OCI-LY7 (cell line): ENCODE measurements around the gene MFAP2. TPM values are rescaled to one million over a fixed set of nuclear protein-coding genes. Genes with fewer than 3 reads are reported as not detected.
A peak's percentile ranks its signal among the peaks of the same experiment; 100 is the strongest.

Source experiments
- BruUV-seq: library from RNA; stranded (reverse); fragments of 400-500 nt; replicated peaks from 2 replicates; lab custom pipeline; 2021; lab: Mats Ljungman, UMichigan
- CTCF ChIA-PET: fragments of 300-600 bp; sonication (Branson Sonifier 250); formaldehyde crosslinking; loops from one replicate; lab custom pipeline; 2022; ENCODE audit warnings: antibody characterized with exemption; ENCODE audit not compliant: unreplicated experiment; lab: Charles Lee
- POLR2A ChIA-PET: fragments of 300-600 bp; sonication (Branson Sonifier 250); formaldehyde crosslinking; loops from one replicate; lab custom pipeline; 2022; ENCODE audit warnings: antibody characterized with exemption; lab: Charles Lee
- DNase-seq: peaks from one replicate; pipeline ENCODE4 v3.0.0-alpha.2; 2015; ENCODE audit warnings: low spot score
- H2AFZ ChIP-seq: fragments of 200-600 bp; sonication (generic), shearing (Covaris generic); 2 replicates; pipeline ENCODE4 v1.6.1; 2014; ENCODE audit warnings: mild to moderate bottlenecking, antibody characterized with exemption, low read length, moderate library complexity
- H3K27ac ChIP-seq: fragments of 200-600 bp; sonication (generic); 2 replicates; pipeline ENCODE4 v1.5.1; 2014; ENCODE audit warnings: mixed run types, low read depth, mild to moderate bottlenecking, moderate library complexity, low read length, inconsistent platforms; ENCODE audit not compliant: poor library complexity, severe bottlenecking
- H3K36me3 ChIP-seq: fragments of 200-600 bp; sonication (generic); 2 replicates; pipeline ENCODE4 v1.6.1; 2014; ENCODE audit warnings: mild to moderate bottlenecking, antibody characterized with exemption, low read length, moderate library complexity, mixed read lengths; ENCODE audit not compliant: insufficient read depth
- H3K4me1 ChIP-seq: fragments of 200-600 bp; sonication (generic); 2 replicates; pipeline ENCODE4 v1.5.1; 2014; ENCODE audit warnings: mild to moderate bottlenecking, low read length; ENCODE audit not compliant: insufficient read depth, poor library complexity, severe bottlenecking
- H3K4me2 ChIP-seq: fragments of 200-600 bp; sonication (generic); 2 replicates; pipeline ENCODE4 v1.6.1; 2014; ENCODE audit warnings: mild to moderate bottlenecking, low read length
- H3K4me3 ChIP-seq: fragments of 200-600 bp; sonication (generic); 2 replicates; pipeline ENCODE4 v1.5.1; 2014; ENCODE audit warnings: mild to moderate bottlenecking, low read depth, low read length; ENCODE audit not compliant: poor library complexity, severe bottlenecking
- H3K79me2 ChIP-seq: fragments of 200-600 bp; sonication (generic); 2 replicates; pipeline ENCODE4 v1.6.1; 2016; ENCODE audit warnings: low read depth, mild to moderate bottlenecking, low read length, moderate library complexity, mixed read lengths; ENCODE audit not compliant: insufficient read depth
- H3K9me2 ChIP-seq: fragments of 200-600 bp; sonication (generic); 2 replicates; pipeline ENCODE4 v1.6.1; 2016; ENCODE audit warnings: mild to moderate bottlenecking, low read length, mixed read lengths; ENCODE audit not compliant: insufficient read depth
- H3K9me3 ChIP-seq: fragments of 200-600 bp; sonication (generic); 2 replicates; pipeline ENCODE4 v1.6.1; 2014; ENCODE audit warnings: mild to moderate bottlenecking, mixed run types, low read length, mixed read lengths
- H4K20me1 ChIP-seq: fragments of 200-600 bp; sonication (generic); 2 replicates; pipeline ENCODE4 v1.6.1; 2014; ENCODE audit warnings: mild to moderate bottlenecking, antibody characterized with exemption, low read length, moderate library complexity, mixed read lengths; ENCODE audit not compliant: insufficient read depth
- EZH2phosphoT487 ChIP-seq: fragments of 200-600 bp; sonication (generic); IDR thresholded peaks from 2 replicates; pipeline ENCODE4 v1.6.1; 2018; ENCODE audit warnings: low read depth, borderline replicate concordance, mild to moderate bottlenecking, mixed run types, antibody characterized with exemption, low read length, moderate library complexity, mixed read lengths
- intact Hi-C: fragments of 100-400 bp; cut with micrococcal nuclease; formaldehyde crosslinking; loops from one replicate; pipeline ENCODE4 v1.10.0; 2022; ENCODE audit not compliant: unreplicated experiment
- total RNA-seq, 2 experiments: library from RNA; depleted of rRNA in 1 of 2; stranded (reverse); fragments of >200 nt in 1 of 2; shearing (Covaris generic) in 1 of 2; gene quantifications; 2 replicates each; pipeline ENCODE4 v1.2.3, GENCODE V29; 2014 to 2022
- TF ChIP-seq, protein P1 (sequence below): fragments of 200-600 bp; sonication (generic); conservative IDR thresholded peaks from 2 replicates; pipeline ENCODE4 v1.5.1; 2014; ENCODE audit warnings: mild to moderate bottlenecking, antibody characterized with exemption, low read length, moderate library complexity, mixed read lengths

Gene MFAP2
- total RNA-seq, 2 experiments from 2014 or later = not detected

DNA sequence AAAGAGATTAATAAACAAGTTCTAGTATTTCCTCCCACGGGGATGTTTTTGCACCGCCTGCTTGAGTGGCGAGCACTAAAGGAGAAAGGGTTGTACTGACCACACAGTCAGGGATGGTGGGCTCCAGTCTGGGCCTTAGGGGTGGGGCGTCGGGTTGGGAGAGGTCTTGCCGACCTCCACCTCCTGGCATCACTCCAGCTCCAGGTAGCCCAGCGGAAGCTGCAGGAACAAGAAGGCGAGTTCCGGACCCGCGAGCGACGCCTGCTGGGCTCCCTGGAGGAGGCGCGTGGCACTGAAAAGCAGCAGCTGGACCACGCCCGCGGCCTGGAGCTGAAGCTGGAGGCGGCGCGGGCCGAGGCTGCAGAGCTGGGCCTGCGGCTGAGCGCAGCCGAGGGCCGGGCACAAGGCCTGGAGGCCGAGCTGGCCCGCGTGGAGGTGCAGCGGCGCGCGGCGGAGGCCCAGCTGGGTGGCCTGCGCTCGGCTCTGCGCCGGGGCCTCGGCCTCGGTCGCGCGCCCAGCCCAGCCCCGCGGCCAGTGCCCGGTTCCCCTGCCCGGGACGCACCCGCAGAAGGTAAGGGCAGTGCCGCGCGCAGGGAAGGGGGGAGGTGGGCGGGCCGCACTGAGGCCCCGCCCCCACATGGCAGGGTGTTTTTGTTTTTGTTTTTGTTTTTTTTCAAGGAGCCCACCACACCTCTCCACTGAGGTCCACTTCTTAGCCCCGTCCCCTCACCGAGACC is 19.7 kb downstream of the MFAP2 start:
- BruUV-seq = no TSS peak
- Histone ChIP-seq H3K9me2 (no peaks in the 10 kb centered on the region), H3K4me3 (peak overlapping the region; percentile 26), H3K27ac (no peak overlapping the region), H4K20me1 (no peaks in the 10 kb centered on the region), H3K79me2 (no peaks in the 10 kb centered on the region), H3K9me3 (no peaks in the 10 kb centered on the region), H3K4me2 (peak overlapping the region; percentile 48), H3K4me1 (peaks cover 4% of the 10 kb centered on the region), H2AFZ (peak overlapping the region; percentile 31; the same call in 1 of the 2 replicates), H3K36me3 (peaks cover 17% of the 10 kb centered on the region)
- TF ChIP-seq EZH2phosphoT487 = no peak
- TF ChIP-seq, protein P1, sequence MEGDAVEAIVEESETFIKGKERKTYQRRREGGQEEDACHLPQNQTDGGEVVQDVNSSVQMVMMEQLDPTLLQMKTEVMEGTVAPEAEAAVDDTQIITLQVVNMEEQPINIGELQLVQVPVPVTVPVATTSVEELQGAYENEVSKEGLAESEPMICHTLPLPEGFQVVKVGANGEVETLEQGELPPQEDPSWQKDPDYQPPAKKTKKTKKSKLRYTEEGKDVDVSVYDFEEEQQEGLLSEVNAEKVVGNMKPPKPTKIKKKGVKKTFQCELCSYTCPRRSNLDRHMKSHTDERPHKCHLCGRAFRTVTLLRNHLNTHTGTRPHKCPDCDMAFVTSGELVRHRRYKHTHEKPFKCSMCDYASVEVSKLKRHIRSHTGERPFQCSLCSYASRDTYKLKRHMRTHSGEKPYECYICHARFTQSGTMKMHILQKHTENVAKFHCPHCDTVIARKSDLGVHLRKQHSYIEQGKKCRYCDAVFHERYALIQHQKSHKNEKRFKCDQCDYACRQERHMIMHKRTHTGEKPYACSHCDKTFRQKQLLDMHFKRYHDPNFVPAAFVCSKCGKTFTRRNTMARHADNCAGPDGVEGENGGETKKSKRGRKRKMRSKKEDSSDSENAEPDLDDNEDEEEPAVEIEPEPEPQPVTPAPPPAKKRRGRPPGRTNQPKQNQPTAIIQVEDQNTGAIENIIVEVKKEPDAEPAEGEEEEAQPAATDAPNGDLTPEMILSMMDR = peak; percentile 74
- CTCF ChIA-PET = interaction anchor here (0.8 to 1.6 kb wide), 2 partner anchors 15 to 39 kb away, joined by 3 to 5 read pairs; partner anchors contain the start of gene CROCC
- peak; percentile 73 for DNase-seq
- POLR2A ChIA-PET = interaction anchor here (1.8 kb wide), 1 partner anchor 85 kb away, joined by 4 read pairs; no protein-coding TSS in a partner anchor
- intact Hi-C loops = loop anchor here (2.0 to 5.0 kb wide), 2 partner anchors 40 to 72 kb away; partner anchors contain the start of gene CROCC

DNA sequence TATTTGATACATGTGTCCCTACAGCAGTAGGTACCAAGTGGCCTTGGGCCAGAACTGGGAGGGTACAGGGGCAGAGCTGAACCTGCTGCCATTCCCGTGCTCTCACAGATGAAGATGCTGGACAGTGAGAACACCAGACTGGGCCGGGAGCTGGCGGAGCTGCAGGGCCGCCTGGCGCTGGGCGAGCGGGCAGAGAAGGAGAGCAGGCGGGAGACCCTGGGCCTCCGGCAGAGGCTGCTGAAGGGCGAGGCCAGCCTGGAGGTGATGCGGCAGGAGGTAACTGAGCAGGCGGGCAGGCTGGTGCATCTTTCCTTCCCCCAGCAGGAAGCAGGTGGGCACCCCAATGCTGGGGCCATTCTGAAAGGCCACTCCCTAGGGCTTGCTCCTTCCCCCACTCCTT is 21.9 kb downstream of the MFAP2 start:
- Histone ChIP-seq H3K9me3 (no peaks in the 10 kb centered on the region), H3K79me2 (no peaks in the 10 kb centered on the region), H4K20me1 (no peaks in the 10 kb centered on the region), H3K27ac (no peak overlapping the region), H3K9me2 (no peaks in the 10 kb centered on the region), H3K4me1 (peaks cover 4% of the 10 kb centered on the region), H3K4me2 (no peak overlapping the region), H3K4me3 (no peak overlapping the region), H2AFZ (no peak overlapping the region), H3K36me3 (peaks cover 24% of the 10 kb centered on the region)
- ChIA-PET CTCF (no interaction called here), POLR2A (no interaction called here)
- no peak for DNase-seq
- intact Hi-C loops = no loop called here
- TF ChIP-seq, protein P1 = no peak
- TF ChIP-seq EZH2phosphoT487 = no peak
- BruUV-seq = no TSS peak

DNA sequence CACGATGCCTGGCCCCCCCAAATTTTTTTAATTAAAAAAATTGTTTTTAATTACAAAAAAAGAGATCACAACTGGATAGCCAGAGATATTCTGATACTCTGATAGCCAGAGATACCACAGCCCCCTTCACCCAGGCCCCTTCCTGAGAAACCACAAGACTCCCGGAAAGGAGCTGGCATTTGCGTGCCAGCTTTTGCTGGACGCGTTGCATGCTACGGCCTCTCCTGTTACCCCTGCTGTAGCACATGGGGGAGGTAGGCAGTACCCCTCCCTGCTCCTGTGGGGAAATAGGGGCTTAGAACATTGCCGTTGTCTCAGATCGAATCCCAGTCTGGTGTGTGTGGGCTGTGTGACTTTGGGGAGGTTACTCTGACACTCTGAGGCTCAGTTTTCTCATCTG is 22.7 kb downstream of the MFAP2 start:
- Histone ChIP-seq H3K9me3 (no peaks in the 10 kb centered on the region), H3K4me3 (no peak overlapping the region), H3K79me2 (no peaks in the 10 kb centered on the region), H3K4me1 (peaks cover 4% of the 10 kb centered on the region), H3K4me2 (no peak overlapping the region), H3K36me3 (peaks cover 24% of the 10 kb centered on the region), H3K9me2 (no peaks in the 10 kb centered on the region), H3K27ac (no peak overlapping the region), H4K20me1 (no peaks in the 10 kb centered on the region), H2AFZ (no peak overlapping the region)
- BruUV-seq = TSS peak; percentile 41
- no peak for TF ChIP-seq EZH2phosphoT487
- TF ChIP-seq, protein P1 = no peak
- intact Hi-C loops = no loop called here
- ChIA-PET CTCF (no interaction called here), POLR2A (no interaction called here)
- DNase-seq = no peak
